HG03571 (cell line): Measurements from ENCODE around the gene SCRN1.

Experiments used
- ATAC-seq: cut with Tn5 transposase; IDR thresholded peaks from one replicate; pipeline ENCODE4 v1.9.1; 2021; ENCODE audit not compliant: unreplicated experiment

SCRN1 gene

GRCh38 chr7:30010021-30010420 lies 20.4 kb upstream of the SCRN1 start:
- ATAC-seq, result no peak

DNA sequence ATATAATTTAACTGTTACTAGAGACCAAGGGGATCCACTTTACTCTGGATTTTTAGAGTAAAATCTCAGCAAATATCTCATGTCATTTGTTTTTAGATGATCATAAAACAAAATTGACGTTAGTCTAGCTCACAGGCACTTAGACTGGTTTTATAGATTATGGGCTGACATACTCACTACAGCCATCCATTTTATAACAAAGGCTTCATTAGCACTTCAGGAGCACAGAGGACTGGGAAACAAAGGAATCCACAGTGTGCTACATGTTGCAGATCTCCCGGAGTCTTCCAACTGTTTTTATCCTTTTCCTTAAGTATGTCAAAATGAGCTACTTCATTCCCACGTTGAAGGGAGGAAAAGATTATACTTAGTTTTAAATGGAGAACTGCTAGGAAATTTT lies 15.9 kb upstream of the SCRN1 start:
- ATAC-seq, result no peak

DNA sequence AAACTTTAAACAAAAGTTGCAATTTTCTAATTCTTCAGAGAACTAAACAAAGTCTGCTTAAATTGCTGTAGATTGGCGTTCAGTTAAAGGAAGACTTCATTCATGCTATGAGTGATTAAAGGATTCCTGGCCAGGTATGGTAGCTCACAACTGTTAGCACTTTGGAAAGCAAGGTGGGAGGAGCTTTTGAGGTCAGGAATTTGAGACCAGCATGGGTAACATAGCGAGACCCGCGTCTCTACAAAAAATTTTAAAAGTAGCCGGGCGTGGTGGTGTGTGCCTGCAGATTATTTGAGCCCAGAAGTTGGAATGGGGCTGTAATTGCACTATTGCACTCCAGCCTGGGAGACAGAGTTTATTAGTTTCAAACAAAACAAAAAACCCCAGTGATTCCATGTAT lies 13.5 kb upstream of the SCRN1 start:
- ATAC-seq, result no peak

DNA sequence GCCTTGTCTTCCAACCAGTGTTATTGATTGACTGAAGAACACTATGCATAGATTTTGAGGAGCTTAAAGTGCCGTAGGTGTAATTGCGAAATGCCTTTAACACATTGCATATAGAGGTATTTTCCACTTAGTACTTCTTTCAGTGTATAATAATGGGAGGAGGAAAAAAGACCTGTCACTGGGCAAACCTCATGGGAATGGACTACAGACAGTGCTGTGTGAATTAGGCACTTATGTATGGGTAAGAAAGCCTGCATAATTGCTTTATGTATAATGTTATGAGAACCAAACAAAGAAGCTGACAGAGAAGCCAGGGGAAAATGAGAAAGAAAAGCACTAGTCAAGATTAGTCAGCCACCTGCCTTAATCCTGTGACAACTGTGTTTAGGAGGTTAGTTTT lies 12.4 kb upstream of the SCRN1 start:
- no peak for ATAC-seq

DNA sequence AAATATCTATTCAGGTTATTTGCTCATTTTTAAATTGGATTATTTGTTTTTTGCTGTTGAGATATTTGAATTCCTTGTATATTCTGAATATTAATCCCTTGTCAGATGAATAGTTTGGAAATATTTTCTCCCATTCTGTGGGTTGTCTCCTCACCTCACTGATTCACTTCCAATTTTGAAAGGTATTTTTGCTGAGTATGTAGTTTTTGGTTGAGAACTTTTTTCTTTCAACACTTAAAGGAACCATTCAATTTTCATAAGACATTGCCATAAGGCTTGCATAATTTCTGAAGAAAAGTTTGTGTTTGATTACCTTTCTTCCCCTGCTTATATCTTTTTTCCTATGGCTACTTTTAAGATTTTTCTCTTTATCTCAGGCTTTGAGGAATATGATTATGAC lies 8.9 kb upstream of the SCRN1 start:
- no peak for ATAC-seq

GRCh38 chr7:29996321-29996720 lies 6.7 kb upstream of the SCRN1 start:
- no peak for ATAC-seq

DNA sequence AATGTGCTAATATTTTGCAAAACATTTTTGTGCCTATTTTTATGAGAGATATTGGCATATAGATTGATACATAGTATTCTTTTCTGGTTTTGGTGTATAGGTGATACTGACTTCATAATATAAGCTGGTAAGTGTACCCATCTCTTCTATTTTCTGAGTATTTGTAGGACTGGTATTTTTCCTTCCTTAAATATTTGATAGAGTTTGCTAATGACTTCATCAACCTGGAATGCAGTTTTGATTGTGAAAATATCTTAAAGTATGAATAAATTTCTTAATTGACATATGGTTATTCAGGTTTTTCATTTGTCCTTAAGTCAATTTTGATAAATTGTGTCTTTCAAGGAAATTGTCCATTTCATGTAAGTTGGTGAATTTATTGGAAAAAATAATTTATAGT lies 6.1 kb upstream of the SCRN1 start:
- ATAC-seq, result no peak

DNA sequence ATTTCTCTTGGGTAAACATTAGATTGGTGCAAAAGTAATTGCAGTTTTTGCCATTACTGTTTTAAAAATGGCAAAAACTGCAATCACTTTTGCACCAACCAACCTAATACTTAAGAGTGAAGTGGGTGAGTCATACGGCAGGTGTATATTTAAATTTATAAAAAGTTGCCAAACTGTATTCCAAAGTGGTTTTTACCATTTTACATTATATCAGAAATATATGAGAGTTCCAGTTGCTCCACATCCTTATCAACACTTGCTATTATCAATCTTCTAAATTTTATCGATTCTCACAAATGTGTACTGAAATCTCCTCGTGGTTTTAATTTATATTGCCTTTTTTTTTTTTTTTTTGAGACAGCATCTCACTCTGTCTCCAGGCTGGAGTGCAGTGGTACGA lies 3.5 kb upstream of the SCRN1 start:
- ATAC-seq, result no peak

GRCh38 chr7:29991937-29992336 lies 2.3 kb upstream of the SCRN1 start:
- ATAC-seq, result no peak

- no peak for ATAC-seq
These were observed 1.3 kb upstream of the SCRN1 start for GRCh38 chr7:29990931-29991330.

- peak; percentile 40 for ATAC-seq
These were observed 961 bp downstream of the SCRN1 start for GRCh38 chr7:29988424-29989256.

DNA sequence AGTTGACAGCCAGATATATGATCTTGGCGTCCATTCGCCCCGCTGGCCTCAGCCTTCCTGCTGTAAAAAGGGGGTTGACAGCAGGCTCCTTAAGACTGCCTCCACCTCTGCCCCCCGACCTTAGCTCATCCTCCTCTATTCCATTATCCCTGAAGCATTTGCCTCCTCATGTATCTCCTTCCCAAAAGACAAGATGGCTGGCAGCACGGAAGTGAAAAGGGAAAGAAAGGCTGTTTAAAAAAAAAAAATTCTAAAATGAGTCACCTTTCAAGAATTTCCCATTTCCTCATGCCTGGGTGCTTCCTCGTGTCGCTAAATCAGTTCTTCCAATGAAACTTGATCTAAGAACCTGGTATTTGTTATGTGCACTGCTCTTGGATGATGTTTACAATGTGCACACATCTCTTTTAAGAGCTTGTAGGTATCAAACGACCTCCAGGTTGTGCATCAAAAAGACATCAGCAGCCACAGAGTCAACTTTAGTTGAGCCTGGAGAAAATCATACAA lies 1.7 kb downstream of the SCRN1 start:
- no peak for ATAC-seq

GRCh38 chr7:29987083-29987482 lies 2.5 kb downstream of the SCRN1 start:
- ATAC-seq, result no peak

DNA sequence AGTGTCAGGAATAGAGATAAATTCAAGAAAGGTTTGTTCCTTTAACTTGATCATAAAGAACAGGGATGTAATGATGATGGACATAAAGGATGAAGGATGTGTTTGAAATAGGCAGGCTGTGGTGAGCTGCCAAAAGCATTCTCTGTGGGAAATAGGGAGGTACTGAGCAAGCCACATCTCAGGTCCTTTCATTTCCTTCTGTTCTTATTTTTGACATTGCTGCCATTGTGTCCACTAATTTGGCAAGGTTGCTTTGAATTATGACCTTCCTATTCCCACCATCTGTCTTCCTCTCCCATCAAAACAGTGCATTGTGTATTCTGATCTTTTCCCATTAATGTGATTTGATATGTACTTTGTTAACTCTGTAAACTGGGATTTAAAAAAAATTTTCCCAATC lies 9.4 kb downstream of the SCRN1 start:
- ATAC-seq, result no peak

- no peak for ATAC-seq
These were observed 11.5 kb downstream of the SCRN1 start for GRCh38 chr7:29977886-29978651.

- no peak for ATAC-seq
These were observed 12.8 kb downstream of the SCRN1 start for GRCh38 chr7:29976673-29977415.

GRCh38 chr7:29976266-29976665 lies 13.3 kb downstream of the SCRN1 start:
- ATAC-seq, result no peak

- no peak for ATAC-seq
These were observed 14.0 kb downstream of the SCRN1 start for GRCh38 chr7:29975561-29975960.

- ATAC-seq, result no peak
These were observed 15.3 kb downstream of the SCRN1 start for GRCh38 chr7:29974286-29974685.

DNA sequence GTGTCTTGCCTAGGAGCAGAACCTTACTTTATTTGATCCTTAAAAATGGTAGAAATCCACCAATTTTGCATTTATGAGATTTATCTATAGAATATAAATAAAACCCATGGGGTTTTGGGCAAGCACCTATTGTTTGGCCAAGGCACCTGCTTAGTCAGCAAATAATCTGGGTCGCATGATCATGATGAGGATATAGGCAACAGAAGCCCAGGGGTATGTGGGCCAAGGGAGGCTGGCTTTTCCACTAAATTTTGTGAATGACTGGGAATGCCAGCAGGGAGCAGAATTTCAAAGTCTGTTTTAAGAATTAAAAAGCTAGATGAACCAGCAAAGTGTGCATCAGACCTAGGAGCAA lies 17.3 kb downstream of the SCRN1 start:
- ATAC-seq, result no peak

DNA sequence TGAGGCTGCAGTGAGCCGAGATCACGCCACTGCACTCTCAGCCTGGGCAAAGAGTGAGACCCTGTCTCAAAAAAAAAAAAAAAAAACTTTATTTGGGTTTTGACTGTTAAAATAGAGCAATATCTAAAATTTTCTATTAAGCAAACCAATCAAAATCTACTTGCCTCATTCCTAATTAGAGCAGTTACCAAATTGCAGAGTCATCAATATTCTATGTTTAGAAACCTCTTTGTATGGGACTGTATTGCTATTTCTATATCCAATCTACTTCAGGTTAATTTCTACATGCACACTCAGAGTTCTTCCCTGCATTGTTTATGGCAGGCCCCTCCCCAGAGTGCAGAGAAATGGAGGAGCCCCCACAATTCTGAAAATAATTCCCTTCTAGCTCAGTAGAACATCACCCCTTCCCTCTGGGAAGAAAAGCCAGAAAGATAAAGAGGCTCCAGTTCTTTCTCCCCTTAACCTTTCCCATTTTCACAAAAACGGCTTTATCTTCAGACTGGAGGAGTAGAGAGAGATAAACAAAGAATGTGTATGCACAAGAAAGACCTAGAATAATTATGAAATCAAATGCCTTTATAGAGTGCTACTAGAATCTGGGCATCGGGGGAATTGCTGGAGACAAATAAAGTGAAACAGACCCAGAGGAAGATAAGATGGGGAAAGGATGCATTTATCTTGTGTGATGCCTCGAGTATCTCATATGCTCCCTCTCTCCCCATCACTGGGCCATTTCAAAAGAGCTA lies 17.9 kb downstream of the SCRN1 start:
- ATAC-seq, result no peak
